ENCODE data around the gene F8A1. TPM values are rescaled to one million over a fixed set of nuclear protein-coding genes. Genes with fewer than 3 reads are reported as not detected.

F8A1 gene
- total RNA-seq, 1 experiment from 2014 or later, result 18.8 TPM

DNA sequence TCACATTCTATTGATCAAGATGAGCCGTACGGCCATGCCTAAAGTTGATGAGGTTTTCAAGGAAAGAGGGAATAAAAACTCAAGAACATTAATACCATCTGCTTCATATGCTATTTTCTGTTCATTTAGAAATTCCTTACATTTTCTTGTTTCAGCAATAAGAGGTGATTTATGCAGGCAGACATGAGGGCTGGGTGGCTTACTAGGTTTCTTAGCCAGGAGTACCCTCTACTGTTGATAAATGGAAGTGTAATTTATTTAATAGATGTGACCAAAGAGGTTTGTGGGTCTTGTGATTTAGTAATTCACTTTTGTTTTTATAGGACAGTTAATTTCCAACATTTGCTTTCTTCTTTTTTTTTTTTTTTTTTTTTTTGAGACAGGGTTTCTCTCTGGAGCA lies 45.3 kb upstream of the F8A1 start:
- H3K9me3 ChIP-seq (ENCODE audit: control insufficient read depth, low read depth, low read length), result peaks cover 22% of the 10 kb centered on the region
- no CpG with 5 or more reads among the region's 2 CpGs for WGBS (ENCODE audit: extremely low coverage, insufficient read length, low lambda C conversion rate)
- H3K27ac Mint-ChIP-seq, result no peak overlapping the region
- H3K23ac ChIP-seq (ENCODE audit: insufficient read length, low read depth, low read length), result no peak overlapping the region
- TF ChIP-seq, protein P1, sequence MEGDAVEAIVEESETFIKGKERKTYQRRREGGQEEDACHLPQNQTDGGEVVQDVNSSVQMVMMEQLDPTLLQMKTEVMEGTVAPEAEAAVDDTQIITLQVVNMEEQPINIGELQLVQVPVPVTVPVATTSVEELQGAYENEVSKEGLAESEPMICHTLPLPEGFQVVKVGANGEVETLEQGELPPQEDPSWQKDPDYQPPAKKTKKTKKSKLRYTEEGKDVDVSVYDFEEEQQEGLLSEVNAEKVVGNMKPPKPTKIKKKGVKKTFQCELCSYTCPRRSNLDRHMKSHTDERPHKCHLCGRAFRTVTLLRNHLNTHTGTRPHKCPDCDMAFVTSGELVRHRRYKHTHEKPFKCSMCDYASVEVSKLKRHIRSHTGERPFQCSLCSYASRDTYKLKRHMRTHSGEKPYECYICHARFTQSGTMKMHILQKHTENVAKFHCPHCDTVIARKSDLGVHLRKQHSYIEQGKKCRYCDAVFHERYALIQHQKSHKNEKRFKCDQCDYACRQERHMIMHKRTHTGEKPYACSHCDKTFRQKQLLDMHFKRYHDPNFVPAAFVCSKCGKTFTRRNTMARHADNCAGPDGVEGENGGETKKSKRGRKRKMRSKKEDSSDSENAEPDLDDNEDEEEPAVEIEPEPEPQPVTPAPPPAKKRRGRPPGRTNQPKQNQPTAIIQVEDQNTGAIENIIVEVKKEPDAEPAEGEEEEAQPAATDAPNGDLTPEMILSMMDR (conservative IDR thresholded peaks at IDR 0.05), result peak; percentile 67
- no peak overlapping the region for H3K9ac ChIP-seq (ENCODE audit: extremely low read depth, insufficient read length, low read length)
- H2BK120ac ChIP-seq (ENCODE audit: low read depth, low read length, poor library complexity, severe bottlenecking), result no peak overlapping the region
- H4K91ac ChIP-seq (ENCODE audit: insufficient read length, low read depth, low read length), result no peak overlapping the region
- H4K5ac ChIP-seq (ENCODE audit: insufficient read length, low read depth, low read length), result no peak overlapping the region
- H2AFZ ChIP-seq (ENCODE audit: low read length), result no peak overlapping the region
- H2BK15ac ChIP-seq (ENCODE audit: low read depth, low read length), result no peak overlapping the region
- no peak overlapping the region for H3T11ph ChIP-seq (ENCODE audit: low read length)
- no peak overlapping the region for H2BK12ac ChIP-seq (ENCODE audit: insufficient read length, low read depth, low read length)
- H2AK5ac ChIP-seq (ENCODE audit: insufficient read length, low read length), result no peak overlapping the region
- no peak overlapping the region for H3K4me2 ChIP-seq (ENCODE audit: insufficient read depth, insufficient read length, low read length)
- H3K4me1 ChIP-seq (ENCODE audit: insufficient read depth, low read length), result no peaks in the 10 kb centered on the region
- H3K9me3 Mint-ChIP-seq, result peaks cover 54 to 55% of the 10 kb centered on the region in 2 experiments
- no peaks in the 10 kb centered on the region for H3K27me3 ChIP-seq (ENCODE audit: insufficient read depth, low read length)
- peaks cover 1% of the 10 kb centered on the region; the same call in 1 of the 2 replicates for H3K27me3 Mint-ChIP-seq (ENCODE audit: low read depth)
- no peaks in the 10 kb centered on the region for H3K79me1 ChIP-seq (ENCODE audit: insufficient read depth, low read depth, low read length, poor library complexity, severe bottlenecking)
- no peak overlapping the region for H3K4ac ChIP-seq (ENCODE audit: low read depth, low read length)
- H2BK20ac ChIP-seq (ENCODE audit: low read depth, low read length, poor library complexity, severe bottlenecking), result no peak overlapping the region
- H3K14ac ChIP-seq (ENCODE audit: insufficient read depth, low read length), result no peak overlapping the region
- no peak overlapping the region for H4K8ac ChIP-seq (replicated peaks; ENCODE audit: insufficient read length, low read depth, low read length)
- no peak overlapping the region for H3K4me3 Mint-ChIP-seq
- H3K36me3 Mint-ChIP-seq (ENCODE audit: insufficient read depth in 1 of 3, low read depth in 3 of 3), result peaks cover 0 to 5% (median 0%) of the 10 kb centered on the region in 3 experiments; a peak in 3 of 7 replicates
- no peak overlapping the region for H3K56ac ChIP-seq (ENCODE audit: insufficient read length, low read depth, low read length)
- no peaks in the 10 kb centered on the region for H4K20me1 ChIP-seq (ENCODE audit: control insufficient read depth, insufficient read depth, insufficient read length)
- no peaks in the 10 kb centered on the region for H3K79me2 ChIP-seq (ENCODE audit: insufficient read depth, low read length)
- no peak for DNase-seq
- no peaks in the 10 kb centered on the region for H3K23me2 ChIP-seq (ENCODE audit: insufficient read length, low read depth, low read length, poor library complexity, severe bottlenecking)
- H2BK5ac ChIP-seq (ENCODE audit: insufficient read length, low read length), result no peak overlapping the region
- H3K18ac ChIP-seq (ENCODE audit: insufficient read length, low read depth, low read length), result no peak overlapping the region
- no peaks in the 10 kb centered on the region for H3K4me1 Mint-ChIP-seq
- no peak overlapping the region for H3K27ac ChIP-seq (ENCODE audit: insufficient read length, low read depth, low read length)
